Duodenal mucosa (tissue), 2 donors: Measurements from ENCODE around the gene MAMDC4.

Experiments
- H3K27ac ChIP-seq: one replicate; pipeline ENCODE4 v1.7.0; 2013; ENCODE audit warnings: low read depth, low read length
- H3K27me3 ChIP-seq, 2 donors: one replicate each; pipeline ENCODE4 v1.7.0; 2013; ENCODE audit warnings: low read length in 2 of 2, control low read depth in 1 of 2; ENCODE audit not compliant: insufficient read depth in 2 of 2, control insufficient read depth in 1 of 2
- H3K36me3 ChIP-seq, 2 donors: one replicate each; pipeline ENCODE4 v1.7.0; 2013; ENCODE audit warnings: low read length in 2 of 2, control low read depth in 1 of 2; ENCODE audit not compliant: insufficient read depth in 2 of 2, control insufficient read depth in 1 of 2
- H3K4me1 ChIP-seq, 2 donors: one replicate each; pipeline ENCODE4 v1.7.0; 2013; ENCODE audit warnings: low read length in 2 of 2, control low read depth in 1 of 2; ENCODE audit not compliant: insufficient read depth in 2 of 2, control insufficient read depth in 1 of 2
- H3K4me3 ChIP-seq, 2 donors: one replicate each; pipeline ENCODE4 v1.7.0; 2013; ENCODE audit warnings: low read length in 2 of 2, low read depth in 1 of 2
- H3K9ac ChIP-seq, 2 donors: one replicate each; pipeline ENCODE4 v1.7.0; 2013; ENCODE audit warnings: low read length in 2 of 2, low read depth in 1 of 2
- H3K9me3 ChIP-seq, 2 donors: one replicate each; pipeline ENCODE4 v1.7.0; 2013; ENCODE audit warnings: low read length in 2 of 2, control low read depth in 1 of 2; ENCODE audit not compliant: control insufficient read depth in 1 of 2

Gene MAMDC4

GRCh38 chr9:136850866-136851775, 1.0 kb upstream of the MAMDC4 start:
- H3K27me3 ChIP-seq: peaks cover 0 to 4% of the 10 kb centered on the region in 2 donors
- no peak overlapping the region for H3K4me3 ChIP-seq
- peaks cover 29 to 45% of the 10 kb centered on the region in 2 donors for H3K4me1 ChIP-seq
- no peak overlapping the region for H3K27ac ChIP-seq
- no peaks in the 10 kb centered on the region for H3K9me3 ChIP-seq
- no peaks in the 10 kb centered on the region for H3K36me3 ChIP-seq
- H3K9ac ChIP-seq: no peak overlapping the region

- H3K4me1 ChIP-seq: peaks cover 43 to 50% of the 10 kb centered on the region in 2 donors
- H3K27me3 ChIP-seq: no peaks in the 10 kb centered on the region
- H3K36me3 ChIP-seq: no peaks in the 10 kb centered on the region
- no peaks in the 10 kb centered on the region for H3K9me3 ChIP-seq
- H3K27ac ChIP-seq: no peak overlapping the region
- no peak overlapping the region for H3K9ac ChIP-seq
- no peak overlapping the region for H3K4me3 ChIP-seq
These were observed 784 bp downstream of the MAMDC4 start for GRCh38 chr9:136852664-136853595.

- H3K4me1 ChIP-seq: peaks cover 49 to 53% of the 10 kb centered on the region in 2 donors
- no peak overlapping the region for H3K27ac ChIP-seq
- no peak overlapping the region for H3K4me3 ChIP-seq
- H3K9ac ChIP-seq: no peak overlapping the region
- H3K9me3 ChIP-seq: no peaks in the 10 kb centered on the region
- no peaks in the 10 kb centered on the region for H3K27me3 ChIP-seq
- H3K36me3 ChIP-seq: no peaks in the 10 kb centered on the region
These were observed 1.5 kb downstream of the MAMDC4 start for GRCh38 chr9:136853596-136854112.

GRCh38 chr9:136854113-136854841, 2.1 kb downstream of the MAMDC4 start:
- Histone ChIP-seq H3K27me3 (no peaks in the 10 kb centered on the region), H3K27ac (no peak overlapping the region), H3K9me3 (no peaks in the 10 kb centered on the region), H3K36me3 (no peaks in the 10 kb centered on the region), H3K4me1 (peaks cover 56 to 59% of the 10 kb centered on the region in 2 donors), H3K9ac (no peak overlapping the region), H3K4me3 (no peak overlapping the region)

- no peaks in the 10 kb centered on the region for H3K9me3 ChIP-seq
- H3K9ac ChIP-seq: no peak overlapping the region
- H3K4me3 ChIP-seq: no peak overlapping the region
- no peaks in the 10 kb centered on the region for H3K36me3 ChIP-seq
- H3K27ac ChIP-seq: no peak overlapping the region
- peaks cover 58 to 61% of the 10 kb centered on the region in 2 donors for H3K4me1 ChIP-seq
- H3K27me3 ChIP-seq: no peaks in the 10 kb centered on the region
These were observed 2.8 kb downstream of the MAMDC4 start for GRCh38 chr9:136854842-136855460.

- H3K9me3 ChIP-seq: no peaks in the 10 kb centered on the region
- H3K27ac ChIP-seq: no peak overlapping the region
- no peaks in the 10 kb centered on the region for H3K27me3 ChIP-seq
- no peak overlapping the region for H3K4me3 ChIP-seq
- H3K36me3 ChIP-seq: peaks cover 0 to 2% of the 10 kb centered on the region in 2 donors
- no peak overlapping the region for H3K9ac ChIP-seq
- H3K4me1 ChIP-seq: peaks cover 55 to 60% of the 10 kb centered on the region in 2 donors
These were observed 3.4 kb downstream of the MAMDC4 start for GRCh38 chr9:136855461-136856078.

- Histone ChIP-seq H3K4me3 (no peak overlapping the region), H3K36me3 (peaks cover 0 to 6% of the 10 kb centered on the region in 2 donors), H3K27ac (no peak overlapping the region)
These were observed 3.9 kb downstream of the MAMDC4 start for GRCh38 chr9:136856079-136856476.

GRCh38 chr9:136856541-136857141, 4.5 kb downstream of the MAMDC4 start:
- Histone ChIP-seq H3K9ac (no peak overlapping the region), H3K9me3 (no peaks in the 10 kb centered on the region), H3K4me3 (no peak overlapping the region), H3K27ac (no peak overlapping the region), H3K36me3 (peaks cover 0 to 12% of the 10 kb centered on the region in 2 donors), H3K27me3 (no peaks in the 10 kb centered on the region), H3K4me1 (peaks cover 56 to 62% of the 10 kb centered on the region in 2 donors)

More at GRCh38 chr9:136856079-136856476, 3.9 kb downstream of the MAMDC4 start:
- Histone ChIP-seq H3K4me1 (peaks cover 56 to 60% of the 10 kb centered on the region in 2 donors), H3K27me3 (no peaks in the 10 kb centered on the region), H3K9ac (no peak overlapping the region), H3K9me3 (no peaks in the 10 kb centered on the region)
